ENCODE measurements around the gene PLCE1.
"Not testable (repeated sequence)": the region's sequence is repeated elsewhere in the genome, so short reads cannot be mapped to it uniquely, and the experiment has no call there.

PLCE1 gene

GRCh38 chr10:93954726-93955363 lies 38.9 kb upstream of the PLCE1 start:
- no peak overlapping the region for H3K4me3 ChIP-seq (ENCODE audit: control insufficient read depth, low read depth, low read length)
- DNase-seq (ENCODE audit: low read depth), result no peak
- TF ChIP-seq, protein P1, sequence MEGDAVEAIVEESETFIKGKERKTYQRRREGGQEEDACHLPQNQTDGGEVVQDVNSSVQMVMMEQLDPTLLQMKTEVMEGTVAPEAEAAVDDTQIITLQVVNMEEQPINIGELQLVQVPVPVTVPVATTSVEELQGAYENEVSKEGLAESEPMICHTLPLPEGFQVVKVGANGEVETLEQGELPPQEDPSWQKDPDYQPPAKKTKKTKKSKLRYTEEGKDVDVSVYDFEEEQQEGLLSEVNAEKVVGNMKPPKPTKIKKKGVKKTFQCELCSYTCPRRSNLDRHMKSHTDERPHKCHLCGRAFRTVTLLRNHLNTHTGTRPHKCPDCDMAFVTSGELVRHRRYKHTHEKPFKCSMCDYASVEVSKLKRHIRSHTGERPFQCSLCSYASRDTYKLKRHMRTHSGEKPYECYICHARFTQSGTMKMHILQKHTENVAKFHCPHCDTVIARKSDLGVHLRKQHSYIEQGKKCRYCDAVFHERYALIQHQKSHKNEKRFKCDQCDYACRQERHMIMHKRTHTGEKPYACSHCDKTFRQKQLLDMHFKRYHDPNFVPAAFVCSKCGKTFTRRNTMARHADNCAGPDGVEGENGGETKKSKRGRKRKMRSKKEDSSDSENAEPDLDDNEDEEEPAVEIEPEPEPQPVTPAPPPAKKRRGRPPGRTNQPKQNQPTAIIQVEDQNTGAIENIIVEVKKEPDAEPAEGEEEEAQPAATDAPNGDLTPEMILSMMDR (IDR thresholded peaks at IDR 0.05; ENCODE audit: control insufficient read depth, insufficient read depth, low read depth, low read length, missing control alignments), result no peak

DNA sequence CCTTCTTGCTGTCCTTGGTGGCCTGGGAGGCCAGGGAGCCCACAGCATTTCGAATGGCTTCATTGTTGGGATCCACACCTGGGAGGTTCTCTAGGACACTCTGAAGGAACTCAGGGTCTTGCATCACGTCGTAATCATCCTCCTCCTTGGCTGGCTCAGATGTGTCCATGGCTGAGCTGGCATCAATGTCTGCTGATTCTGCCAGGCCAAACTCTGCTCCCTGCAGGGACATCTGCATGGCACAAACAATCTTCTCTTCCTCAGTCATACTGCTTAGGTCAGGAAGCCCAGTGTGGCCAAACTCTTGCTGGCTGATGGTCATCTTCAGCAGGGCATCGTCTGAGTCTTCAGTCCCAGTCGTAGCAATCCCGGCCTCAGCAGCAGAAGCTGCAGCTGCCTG lies 34.9 kb upstream of the PLCE1 start:
- no peak for DNase-seq (ENCODE audit: low read depth)
- H3K4me3 ChIP-seq (ENCODE audit: control insufficient read depth, low read depth, low read length), result no peak overlapping the region
- TF ChIP-seq, protein P1 (IDR thresholded peaks at IDR 0.05; ENCODE audit: control insufficient read depth, insufficient read depth, low read depth, low read length, missing control alignments), result no peak

DNA sequence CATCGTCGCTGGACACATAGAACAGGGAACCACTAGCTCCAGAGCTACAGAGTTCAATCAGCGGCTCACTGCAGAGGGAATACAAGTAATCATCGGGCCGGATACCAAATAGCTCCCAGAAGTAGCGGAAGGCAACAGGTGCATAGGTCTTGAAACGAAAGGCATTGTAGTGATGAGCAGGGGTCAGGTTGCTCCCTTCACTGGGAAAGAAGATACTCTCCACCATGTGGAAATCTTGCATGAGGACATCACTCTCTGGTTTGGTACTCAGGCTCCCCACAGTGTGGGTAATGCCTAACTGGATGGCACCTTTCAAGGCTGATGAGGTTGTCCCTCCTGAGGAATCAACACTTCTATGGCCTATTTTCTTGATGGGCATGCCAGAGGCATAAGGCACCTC lies 32.7 kb upstream of the PLCE1 start:
- not testable (repeated sequence) for H3K4me3 ChIP-seq (ENCODE audit: control insufficient read depth, low read depth, low read length); DNase-seq (ENCODE audit: low read depth)

GRCh38 chr10:93962973-93963372 lies 30.8 kb upstream of the PLCE1 start:
- TF ChIP-seq, protein P1 (IDR thresholded peaks at IDR 0.05; ENCODE audit: control insufficient read depth, insufficient read depth, low read depth, low read length, missing control alignments), result no peak
- DNase-seq (ENCODE audit: low read depth), result no peak
- H3K4me3 ChIP-seq (ENCODE audit: control insufficient read depth, low read depth, low read length), result no peak overlapping the region

GRCh38 chr10:93963434-93963833 lies 30.3 kb upstream of the PLCE1 start:
- TF ChIP-seq, protein P1 (IDR thresholded peaks at IDR 0.05; ENCODE audit: control insufficient read depth, insufficient read depth, low read depth, low read length, missing control alignments), result no peak
- no peak overlapping the region for H3K4me3 ChIP-seq (ENCODE audit: control insufficient read depth, low read depth, low read length)
- DNase-seq (ENCODE audit: low read depth), result no peak

GRCh38 chr10:93965911-93966310 lies 27.8 kb upstream of the PLCE1 start:
- H3K4me3 ChIP-seq (ENCODE audit: control insufficient read depth, low read depth, low read length), result no peak overlapping the region
- DNase-seq (ENCODE audit: low read depth), result no peak

GRCh38 chr10:93967756-93968155 lies 26.0 kb upstream of the PLCE1 start:
- H3K4me3 ChIP-seq (ENCODE audit: control insufficient read depth, low read depth, low read length), result no peak overlapping the region
- TF ChIP-seq, protein P1 (IDR thresholded peaks at IDR 0.05; ENCODE audit: control insufficient read depth, insufficient read depth, low read depth, low read length, missing control alignments), result no peak
- DNase-seq (ENCODE audit: low read depth), result no peak

More at GRCh38 chr10:93965911-93966310, 27.8 kb upstream of the PLCE1 start:
- TF ChIP-seq, protein P1 (IDR thresholded peaks at IDR 0.05; ENCODE audit: control insufficient read depth, insufficient read depth, low read depth, low read length, missing control alignments), result no peak
